Naive B cell (primary cell): ENCODE measurements around the gene IL17REL. TPM values are rescaled to one million over a fixed set of nuclear protein-coding genes. Genes with fewer than 3 reads are reported as not detected.

Experiments used
- ATAC-seq, 2 donors: fragments of 150-1000 bp; cut with Tn5 transposase; 2 replicates each; pipeline ENCODE4 v1.10.0; 2021; ENCODE audit warnings: low read depth in 2 of 2, mild to moderate bottlenecking in 2 of 2, moderate library complexity in 2 of 2
- DNase-seq: peaks from one replicate; pipeline ENCODE4 v3.0.0; 2022
- H3K27ac Mint-ChIP-seq, 6 donors: one replicate each; pipeline ENCODE4 v1.8.0; 2020 to 2022; ENCODE audit warnings: mild to moderate bottlenecking in 6 of 6, mixed read lengths in 6 of 6, moderate library complexity in 5 of 6, inconsistent platforms in 2 of 6
- H3K27me3 Mint-ChIP-seq, 3 donors: one replicate each; pipeline ENCODE4 v1.8.0; 2021 to 2022; ENCODE audit warnings: mixed read lengths in 3 of 3, mild to moderate bottlenecking in 1 of 3
- H3K36me3 Mint-ChIP-seq, 2 donors: one replicate each; pipeline ENCODE4 v1.8.0; 2020 to 2022; ENCODE audit warnings: mixed read lengths in 2 of 2, inconsistent platforms in 1 of 2, mild to moderate bottlenecking in 1 of 2
- H3K4me1 Mint-ChIP-seq, 3 donors: one replicate each; pipeline ENCODE4 v1.8.0; 2020 to 2022; ENCODE audit warnings: mixed read lengths in 3 of 3, inconsistent platforms in 1 of 3, mild to moderate bottlenecking in 1 of 3, moderate library complexity in 1 of 3
- H3K4me3 Mint-ChIP-seq, 8 donors: one replicate each; pipeline ENCODE4 v1.8.0; 2020 to 2022; ENCODE audit warnings: mild to moderate bottlenecking in 8 of 8, mixed read lengths in 8 of 8, moderate library complexity in 8 of 8, inconsistent platforms in 2 of 8
- H3K9me3 Mint-ChIP-seq, 7 donors: one replicate each; pipeline ENCODE4 v1.8.0; 2020 to 2022; ENCODE audit warnings: mixed read lengths in 7 of 7, mild to moderate bottlenecking in 5 of 7, inconsistent platforms in 2 of 7, moderate library complexity in 1 of 7
- polyA plus RNA-seq, 6 donors: library from polyadenylated mRNA; unstranded; fragments of 300-500 nt; fragmentation: Illumina TruSeq; gene quantifications; one replicate each; pipeline ENCODE4 v1.2.3, GENCODE V29; 2021; ENCODE audit warnings: low read depth in 6 of 6

The IL17REL gene
- polyA plus RNA-seq, 6 donors from 2014 or later: not detected

DNA sequence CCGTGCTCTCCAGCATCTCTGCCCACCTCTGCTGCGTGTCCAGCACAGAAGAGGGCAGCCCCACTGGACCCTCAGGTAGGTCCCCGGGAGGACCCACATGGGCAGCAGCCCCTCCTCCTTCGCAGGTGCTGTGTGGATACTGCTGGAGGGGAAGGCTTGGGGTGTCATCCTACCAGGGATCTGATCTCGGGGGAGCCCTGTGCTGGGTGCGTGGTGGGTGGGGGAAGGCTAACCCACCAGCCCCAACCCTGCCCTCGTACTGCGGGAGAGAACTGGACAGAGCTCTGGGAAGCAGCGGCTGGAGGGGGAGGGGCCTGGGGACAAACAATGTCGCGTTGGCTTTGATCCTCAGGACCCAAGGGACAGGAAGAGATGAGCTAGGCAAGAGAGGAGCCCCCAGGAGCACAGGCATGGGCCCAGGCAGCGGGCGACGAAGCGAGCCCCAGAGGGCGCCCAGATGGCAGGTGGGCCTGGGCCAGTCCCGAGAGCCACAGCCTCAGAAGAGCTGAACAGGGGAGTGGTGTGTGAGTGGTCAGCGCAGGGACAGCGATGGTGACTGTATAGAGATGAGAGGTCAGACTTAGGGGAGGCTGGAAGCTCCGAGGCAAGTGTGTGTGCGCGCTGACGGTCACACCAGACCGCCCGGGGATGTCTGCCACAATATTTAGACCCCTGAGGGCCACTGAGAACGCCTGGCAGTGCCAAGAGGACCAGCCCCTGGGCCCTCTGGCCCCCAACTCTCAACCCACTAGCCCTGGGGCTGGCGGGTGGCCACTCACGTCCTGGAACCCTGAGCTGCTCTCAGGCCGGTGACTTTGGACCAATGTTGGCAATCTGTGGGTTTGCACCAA lies 53.4 kb downstream of the IL17REL start:
- no peaks in the 10 kb centered on the region for H3K36me3 Mint-ChIP-seq
- peak overlapping the region; percentile 86 to 97 (median 94) for H3K27ac Mint-ChIP-seq
- H3K27me3 Mint-ChIP-seq: peaks cover 0 to 4% (median 0%) of the 10 kb centered on the region in 3 donors
- H3K4me3 Mint-ChIP-seq: peak overlapping the region; percentile 72 to 86 (median 82)
- DNase-seq: no peak
- H3K4me1 Mint-ChIP-seq: peaks cover 17 to 30% (median 22%) of the 10 kb centered on the region in 3 donors
- ATAC-seq: no peak
- no peaks in the 10 kb centered on the region for H3K9me3 Mint-ChIP-seq

DNA sequence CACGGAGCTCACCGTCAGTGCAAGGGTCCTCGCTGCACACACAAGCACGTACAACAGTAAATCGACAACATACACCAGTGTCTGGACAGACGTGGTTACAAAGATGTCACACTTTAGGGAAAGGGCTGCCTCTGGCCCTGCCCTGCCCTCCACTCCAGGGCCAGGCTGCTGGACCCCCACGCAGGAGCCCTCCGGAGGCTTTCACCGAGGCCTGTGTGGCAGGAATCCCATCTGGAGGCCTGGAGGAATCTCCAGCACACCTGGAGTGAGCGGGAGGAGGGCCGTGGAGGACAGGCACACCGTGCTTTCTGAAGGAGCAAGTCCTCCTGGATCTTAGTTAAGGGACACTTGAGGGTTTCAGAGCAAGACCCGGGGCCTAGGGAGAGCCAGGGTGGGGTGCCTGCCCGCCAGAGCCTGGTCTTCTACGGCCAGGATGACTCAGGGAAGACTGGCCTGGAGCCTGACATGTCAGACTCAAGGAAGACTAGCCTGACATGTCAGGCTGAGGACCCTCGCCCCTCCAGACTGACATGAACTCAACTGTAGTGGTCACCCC lies 54.1 kb downstream of the IL17REL start:
- no peak for ATAC-seq
- no peaks in the 10 kb centered on the region for H3K36me3 Mint-ChIP-seq
- DNase-seq: no peak

DNA sequence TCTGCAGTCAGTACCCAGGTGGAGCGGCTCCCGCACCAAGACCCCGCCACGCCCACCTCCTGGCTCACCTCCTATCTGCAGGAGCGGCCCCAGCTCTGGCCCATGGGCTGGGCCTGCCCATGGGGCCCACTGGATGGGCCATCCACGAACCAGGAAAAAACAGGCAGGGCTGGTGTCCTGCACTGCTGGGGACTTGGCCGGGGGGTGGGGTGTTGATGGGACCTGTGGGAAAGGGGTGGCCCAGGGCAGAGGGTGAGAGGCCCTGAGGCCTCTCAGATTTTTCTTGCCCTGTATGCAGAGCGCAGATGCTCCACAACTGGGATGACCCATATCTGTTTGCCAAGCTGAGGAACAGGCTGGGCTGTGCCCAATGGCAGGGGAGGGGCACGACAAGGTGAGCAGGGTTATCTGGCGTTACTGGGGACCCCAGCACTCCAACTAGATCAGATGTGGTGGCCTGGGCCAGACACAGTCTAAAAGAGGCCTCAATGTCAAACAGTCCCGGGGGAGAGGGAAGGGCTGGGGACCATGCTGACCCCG lies 54.7 kb downstream of the IL17REL start:
- no peak for DNase-seq
- H3K4me1 Mint-ChIP-seq: peaks cover 10 to 18% (median 16%) of the 10 kb centered on the region in 3 donors
- H3K27ac Mint-ChIP-seq: peak overlapping the region in 3 of 6 donors; percentile 86 to 90 (median 90)
- no peaks in the 10 kb centered on the region for H3K36me3 Mint-ChIP-seq
- H3K9me3 Mint-ChIP-seq: no peaks in the 10 kb centered on the region
- H3K27me3 Mint-ChIP-seq: peaks cover 0 to 4% (median 0%) of the 10 kb centered on the region in 3 donors
- H3K4me3 Mint-ChIP-seq: peak overlapping the region in 4 of 8 donors; percentile 17 to 82 (median 33)
- no peak for ATAC-seq

More for the DNA sequence above, 54.1 kb downstream of the IL17REL start:
- Mint-ChIP-seq H3K27ac (peak overlapping the region; percentile 64 to 97 (median 90)), H3K27me3 (peaks cover 0 to 4% (median 0%) of the 10 kb centered on the region in 3 donors), H3K4me3 (peak overlapping the region in 7 of 8 donors; percentile 55 to 86 (median 82)), H3K4me1 (peaks cover 11 to 23% (median 17%) of the 10 kb centered on the region in 3 donors), H3K9me3 (no peaks in the 10 kb centered on the region)

DNA sequence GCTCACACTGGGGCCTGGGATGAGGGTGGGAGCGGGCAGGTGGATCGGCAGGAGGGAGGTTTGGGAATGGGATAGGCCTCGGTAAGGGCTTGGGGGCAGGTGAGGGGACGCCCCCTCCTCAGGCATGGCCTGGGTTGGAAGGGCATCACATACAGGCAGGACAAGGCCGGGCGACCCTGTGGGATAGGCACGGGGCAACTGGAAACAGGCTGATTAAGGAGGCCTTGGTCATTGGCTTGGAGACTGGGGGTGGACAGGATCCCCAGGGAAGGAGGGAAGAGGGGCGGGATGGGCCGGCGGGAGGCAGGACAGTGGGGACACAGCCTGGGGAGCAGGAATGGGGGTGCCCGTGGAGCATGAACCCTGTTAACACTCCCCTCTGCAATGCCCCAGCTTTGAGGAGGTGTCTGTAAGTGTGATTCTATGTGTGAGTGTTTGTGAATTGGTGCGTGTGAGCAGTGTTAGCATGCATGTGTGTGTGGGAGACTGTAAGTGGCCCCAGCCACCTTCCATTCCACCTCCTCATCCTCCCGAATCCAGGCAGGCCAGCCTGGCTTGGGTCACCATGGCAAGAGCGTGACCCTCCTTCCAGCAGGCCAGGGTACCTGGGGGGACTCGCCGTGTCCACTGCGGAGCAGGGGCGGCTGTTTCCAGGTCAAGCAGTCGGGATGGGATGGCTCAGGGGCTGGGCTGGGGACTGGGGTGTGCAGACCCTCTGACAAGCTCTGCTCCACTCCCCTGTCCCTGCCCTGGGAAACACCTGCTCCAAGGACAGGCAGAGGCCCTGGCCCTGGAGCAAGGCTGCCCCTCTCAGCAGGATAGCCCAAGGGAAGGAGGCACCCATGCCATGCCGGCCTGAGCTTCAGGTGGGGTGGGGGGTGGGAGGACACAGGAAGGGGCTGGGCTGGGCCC lies 55.4 kb downstream of the IL17REL start:
- Mint-ChIP-seq H3K27me3 (peaks cover 0 to 4% (median 0%) of the 10 kb centered on the region in 3 donors), H3K27ac (no peak overlapping the region), H3K9me3 (no peaks in the 10 kb centered on the region), H3K36me3 (no peaks in the 10 kb centered on the region), H3K4me1 (peaks cover 10 to 17% (median 16%) of the 10 kb centered on the region in 3 donors), H3K4me3 (peak overlapping the region in 1 of 8 donors; percentile 26)
- ATAC-seq (no peak), DNase-seq (no peak)

DNA sequence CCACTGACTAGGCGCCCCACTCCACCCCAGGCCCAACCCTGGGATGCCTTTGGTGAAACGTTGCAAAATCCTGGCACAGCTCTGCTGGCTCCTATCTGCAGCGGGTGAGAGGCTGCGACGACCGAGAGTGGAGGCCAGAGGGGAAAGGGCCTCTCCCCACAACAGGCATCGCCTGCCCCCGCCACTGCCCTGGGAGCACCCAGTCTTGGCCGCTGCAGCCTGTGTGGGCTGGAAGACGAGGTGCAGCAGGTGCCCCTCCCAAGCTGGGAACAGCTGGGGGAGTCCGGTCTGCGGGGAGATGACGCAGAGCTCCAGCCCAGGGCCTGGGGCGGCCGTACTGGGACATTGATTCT lies 56.2 kb downstream of the IL17REL start:
- peaks cover 10 to 17% (median 11%) of the 10 kb centered on the region in 3 donors for H3K4me1 Mint-ChIP-seq
- H3K9me3 Mint-ChIP-seq: no peaks in the 10 kb centered on the region
- H3K4me3 Mint-ChIP-seq: no peak overlapping the region
- no peak for ATAC-seq
- no peak overlapping the region for H3K27ac Mint-ChIP-seq
- no peaks in the 10 kb centered on the region for H3K36me3 Mint-ChIP-seq
- no peaks in the 10 kb centered on the region for H3K27me3 Mint-ChIP-seq
- DNase-seq: no peak

DNA sequence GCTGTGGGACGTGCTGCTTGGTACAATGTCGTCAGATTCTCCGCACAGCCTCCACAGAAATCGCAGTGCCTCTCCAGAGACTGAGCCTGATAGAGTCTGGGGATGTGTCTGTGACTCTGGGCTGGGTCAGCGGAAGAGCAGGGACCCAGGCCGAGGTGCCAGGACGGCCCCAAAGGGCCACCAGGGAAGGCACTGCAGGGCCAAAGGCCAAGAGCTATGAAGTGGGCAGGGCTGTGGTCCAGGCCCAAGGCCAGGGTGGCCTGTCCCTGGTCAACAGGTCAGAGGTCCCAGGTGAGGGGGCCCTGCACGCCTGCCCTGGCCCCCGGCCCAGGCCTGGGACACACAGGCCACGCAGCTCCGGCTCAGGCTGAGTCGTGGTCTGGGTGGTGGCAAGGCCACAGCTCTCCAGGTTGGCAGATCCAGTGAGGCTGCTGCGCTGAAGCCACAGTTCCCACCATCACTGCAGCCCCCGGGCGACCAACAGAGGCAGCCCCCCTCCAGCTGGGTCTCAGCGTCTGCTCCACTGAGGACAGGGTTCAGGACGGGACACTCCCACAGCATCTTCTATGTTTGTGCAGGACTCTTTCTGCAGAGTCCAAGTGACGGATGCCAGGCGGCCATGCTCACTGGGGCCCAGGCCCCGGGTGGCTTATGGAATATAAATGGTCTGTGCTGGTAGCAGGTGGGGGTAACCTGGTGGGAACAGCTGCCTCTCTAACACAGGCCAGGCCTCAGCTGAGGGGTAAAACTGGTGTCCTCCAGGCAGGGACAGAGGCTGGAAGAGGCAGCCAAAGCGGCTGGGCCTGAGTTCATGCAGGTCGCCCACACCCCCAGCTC lies 56.8 kb downstream of the IL17REL start:
- ATAC-seq (no peak), DNase-seq (no peak)
- H3K27ac Mint-ChIP-seq: no peak overlapping the region
- H3K27me3 Mint-ChIP-seq: no peaks in the 10 kb centered on the region
- H3K4me3 Mint-ChIP-seq: peak overlapping the region in 1 of 8 donors; percentile 15
- peaks cover 10 to 17% (median 11%) of the 10 kb centered on the region in 3 donors for H3K4me1 Mint-ChIP-seq
- no peaks in the 10 kb centered on the region for H3K9me3 Mint-ChIP-seq
- no peaks in the 10 kb centered on the region for H3K36me3 Mint-ChIP-seq

DNA sequence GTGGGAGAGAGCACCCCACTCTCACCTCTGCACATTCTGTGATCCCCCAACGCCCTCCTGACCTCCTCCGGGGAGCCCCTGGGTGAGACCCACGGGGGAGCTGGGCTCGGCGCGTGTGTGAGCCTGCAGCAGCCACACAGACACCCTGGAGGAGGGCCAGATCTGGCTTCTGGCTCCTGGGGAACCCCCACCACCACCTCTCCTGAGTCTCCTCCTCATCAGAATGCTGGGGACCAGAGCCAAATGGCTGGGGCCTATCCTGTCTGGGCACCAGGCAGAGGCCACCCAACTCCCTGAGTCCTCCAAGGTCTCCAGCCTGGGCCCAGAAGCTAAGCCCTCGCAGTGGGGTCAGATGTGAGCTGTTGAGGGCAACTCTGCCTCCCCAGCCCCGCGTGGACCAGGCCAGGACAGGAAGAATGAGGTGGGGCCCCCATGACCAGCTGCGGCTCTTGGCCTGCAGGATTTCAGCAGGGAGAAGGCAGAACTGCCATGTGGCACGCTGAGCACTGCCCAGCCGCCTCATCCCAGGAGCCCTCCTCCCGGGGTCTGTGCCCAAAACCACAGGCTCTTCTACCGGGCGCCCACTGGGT lies 57.5 kb downstream of the IL17REL start:
- no peak overlapping the region for H3K4me3 Mint-ChIP-seq
- peaks cover 10 to 17% (median 11%) of the 10 kb centered on the region in 3 donors for H3K4me1 Mint-ChIP-seq
- no peaks in the 10 kb centered on the region for H3K36me3 Mint-ChIP-seq
- no peaks in the 10 kb centered on the region for H3K27me3 Mint-ChIP-seq
- no peak for DNase-seq
- no peak for ATAC-seq
- H3K27ac Mint-ChIP-seq: peak overlapping the region in 2 of 6 donors; percentile 36 to 47
- H3K9me3 Mint-ChIP-seq: no peaks in the 10 kb centered on the region

DNA sequence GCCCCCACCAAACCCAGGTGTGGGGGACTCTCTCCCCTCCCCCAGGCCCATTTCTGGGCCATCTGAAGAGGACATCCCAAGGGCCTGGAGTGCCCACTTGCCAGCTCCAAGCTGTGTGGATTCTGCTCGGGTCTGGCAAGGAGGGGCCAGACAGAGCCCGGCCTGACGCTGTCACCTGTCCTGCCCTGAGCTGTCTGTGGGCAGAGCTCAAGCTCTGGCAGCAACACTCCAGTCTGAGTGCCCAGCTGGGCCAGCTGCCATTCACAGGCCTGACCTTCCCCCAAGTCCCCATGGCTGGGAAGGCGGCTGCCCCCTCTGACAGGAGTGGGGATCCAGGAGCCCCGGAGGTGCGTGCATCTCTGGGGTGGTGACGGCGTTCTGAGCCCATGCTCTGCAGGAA lies 58.2 kb downstream of the IL17REL start:
- DNase-seq: no peak
- no peak overlapping the region for H3K27ac Mint-ChIP-seq
- ATAC-seq: no peak
- H3K36me3 Mint-ChIP-seq: no peaks in the 10 kb centered on the region
- H3K4me1 Mint-ChIP-seq: peaks cover 6 to 12% (median 7%) of the 10 kb centered on the region in 3 donors
- H3K9me3 Mint-ChIP-seq: no peaks in the 10 kb centered on the region
- no peaks in the 10 kb centered on the region for H3K27me3 Mint-ChIP-seq
- H3K4me3 Mint-ChIP-seq: no peak overlapping the region

DNA sequence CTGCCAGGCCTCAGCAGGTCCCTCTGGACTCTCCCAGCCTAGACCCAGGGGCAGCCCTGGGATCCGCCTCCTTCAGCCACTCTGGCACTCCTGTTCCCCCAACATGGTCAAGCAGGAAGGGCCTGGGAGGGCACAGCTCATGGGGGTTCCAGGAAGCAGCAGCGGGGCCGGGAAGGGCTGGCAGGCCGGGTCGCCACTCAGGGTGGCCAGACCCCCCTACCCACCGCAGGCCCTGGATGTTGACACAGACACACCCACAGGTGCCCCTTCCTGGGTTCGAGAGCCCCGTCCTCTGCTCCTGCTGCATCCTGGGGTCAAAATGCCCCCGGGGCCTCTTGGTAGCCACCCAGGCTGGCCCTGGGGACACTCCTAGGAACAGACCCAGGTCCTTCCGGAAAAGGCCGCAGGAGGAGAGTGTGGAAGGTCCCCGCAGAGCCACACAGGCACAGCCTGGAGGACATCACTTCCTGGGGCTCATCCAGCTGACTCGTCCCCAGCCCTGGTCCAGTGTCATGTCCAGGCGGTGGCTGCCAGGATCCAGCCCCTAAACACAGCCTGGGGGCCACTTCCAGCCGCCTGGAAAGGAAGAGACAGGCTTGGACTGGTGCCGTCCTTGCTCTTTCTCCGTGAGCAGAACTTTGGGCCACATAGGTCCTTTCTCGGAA lies 58.8 kb downstream of the IL17REL start:
- Mint-ChIP-seq H3K4me3 (no peak overlapping the region), H3K9me3 (no peaks in the 10 kb centered on the region), H3K4me1 (peaks cover under 1 to 7% (median 3%) of the 10 kb centered on the region in 3 donors), H3K27ac (no peak overlapping the region), H3K27me3 (no peaks in the 10 kb centered on the region), H3K36me3 (no peaks in the 10 kb centered on the region)
- no peak for DNase-seq
- ATAC-seq: no peak

DNA sequence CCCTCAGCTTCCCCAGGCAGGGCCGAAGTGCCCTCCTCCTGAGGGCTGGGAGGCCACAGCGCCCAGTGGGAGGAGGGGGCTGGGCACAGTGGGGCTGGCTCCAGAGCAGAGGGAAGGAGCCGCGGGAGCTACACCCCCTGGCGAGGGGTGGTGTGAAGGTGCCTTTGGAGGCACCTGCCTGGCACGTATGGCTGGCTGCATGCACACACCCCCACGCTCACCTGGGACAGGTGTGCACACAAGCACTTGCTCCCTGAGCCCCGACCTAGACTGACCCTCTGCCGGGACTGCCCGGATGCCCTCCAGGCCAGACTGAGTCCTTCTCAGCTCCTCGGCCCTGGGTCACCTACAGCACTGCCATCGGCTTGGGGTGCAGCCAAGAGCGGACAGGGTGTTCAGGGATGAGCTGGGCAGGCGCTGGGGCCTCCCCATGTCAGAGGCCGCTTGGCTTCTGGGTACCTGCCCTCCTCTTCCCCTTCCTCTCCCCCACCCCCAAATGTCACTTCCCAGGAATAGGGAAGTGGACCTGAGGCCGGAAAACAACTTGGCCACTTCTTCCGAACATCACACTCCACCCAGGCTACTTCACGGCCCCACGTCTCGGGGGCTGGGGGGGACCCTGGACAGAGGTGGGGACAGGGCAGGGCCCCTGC lies 59.4 kb downstream of the IL17REL start:
- Mint-ChIP-seq H3K4me1 (peaks cover 0 to 5% (median 1%) of the 10 kb centered on the region in 3 donors), H3K36me3 (no peaks in the 10 kb centered on the region), H3K9me3 (no peaks in the 10 kb centered on the region), H3K27ac (no peak overlapping the region), H3K4me3 (no peak overlapping the region), H3K27me3 (no peaks in the 10 kb centered on the region)
- DNase-seq: no peak
- no peak for ATAC-seq
